Measurements from ENCODE around the gene CACNA1S.

GRCh38 chr1:201093962-201094361 is 18.3 kb downstream of the CACNA1S start:
- no peak for TF ChIP-seq CTCF (conservative IDR thresholded peaks at IDR 0.05; ENCODE audit: low read depth, low read length)
- TF ChIP-seq POLR2A (IDR thresholded peaks at IDR 0.05; ENCODE audit: low read depth, low read length), result no peak
- TF ChIP-seq BHLHE40 (IDR thresholded peaks at IDR 0.05; ENCODE audit: low read depth, low read length), result no peak

Data from IMR-90 (cell line).